Activated effector memory CD4-positive, alpha-beta T cell treated with anti-CD3 and anti-CD28 coated beads, Interleukin-2, amount 50 U/mL, for 16 hours (primary cell): ENCODE data around the gene PCYOX1L.

ENCODE experiments used
- DNase-seq: peaks from one replicate; pipeline ENCODE4 v3.0.0-alpha.2; 2020

The PCYOX1L gene

GRCh38 chr5:149410071-149410470 lies 52.2 kb downstream of the PCYOX1L start:
- DNase-seq = no peak

GRCh38 chr5:149410721-149411432 lies 53.0 kb downstream of the PCYOX1L start:
- no peak for DNase-seq

- no peak for DNase-seq
These were observed 54.1 kb downstream of the PCYOX1L start for GRCh38 chr5:149411738-149412519.

- DNase-seq = no peak
These were observed 55.1 kb downstream of the PCYOX1L start for GRCh38 chr5:149412783-149413476.

- DNase-seq = no peak
These were observed 55.8 kb downstream of the PCYOX1L start for GRCh38 chr5:149413477-149414210.

GRCh38 chr5:149414405-149415065 lies 56.7 kb downstream of the PCYOX1L start:
- no peak for DNase-seq

GRCh38 chr5:149415066-149415967 lies 57.5 kb downstream of the PCYOX1L start:
- DNase-seq = no peak

GRCh38 chr5:149416987-149417710 lies 59.3 kb downstream of the PCYOX1L start:
- DNase-seq = no peak

GRCh38 chr5:149417711-149418368 lies 60.0 kb downstream of the PCYOX1L start:
- no peak for DNase-seq

- no peak for DNase-seq
These were observed 61.2 kb downstream of the PCYOX1L start for GRCh38 chr5:149418910-149419531.
